Measurements from ENCODE around the gene RBKS. TPM values are rescaled to one million over a fixed set of nuclear protein-coding genes. Genes with fewer than 3 reads are reported as not detected.
A peak's percentile ranks its signal among the peaks of the same experiment; 100 is the strongest.

Gene RBKS
- total and polyA plus RNA-seq, 2 of the 13 experiments (the other 11 are each of a cell fraction or from before 2014, with no cell fraction given) = 7.7 to 8.3 TPM

GRCh38 chr2:27890146-27890923, at the start of gene RBKS, which contains the start of gene BABAM2 (continued):
- peak; percentile 91 for TF ChIP-seq ZGPAT (CRISPR knock-in tag; IDR thresholded peaks at IDR 0.05)
- peak; percentile 93 for TF ChIP-seq ZNF142 (CRISPR knock-in tag; IDR thresholded peaks at IDR 0.05)
- TF ChIP-seq HMGXB4 (CRISPR knock-in tag; IDR thresholded peaks at IDR 0.05; ENCODE audit: borderline replicate concordance in 1 of 2, low read depth in 1 of 2) = peak; percentile 93
- TF ChIP-seq ZNF883 (CRISPR knock-in tag; IDR thresholded peaks at IDR 0.05; ENCODE audit: not compliant biosample characterization) = peak; percentile 92
- TF ChIP-seq ZEB1 (IDR thresholded peaks at IDR 0.05; ENCODE audit: insufficient replicate concordance, low read depth) = peak; percentile 61
- no peak; the same call in 1 of the 2 replicates for TF ChIP-seq SP2 (CRISPR knock-in tag; IDR thresholded peaks at IDR 0.05)
- TF ChIP-seq RBFOX2 (IDR thresholded peaks at IDR 0.05; ENCODE audit: low read depth, low read length) = peak; percentile 80
- peak; percentile 83; the same call in 1 of the 2 replicates for TF ChIP-seq SAFB2 (CRISPR knock-in tag; IDR thresholded peaks at IDR 0.05; ENCODE audit: borderline replicate concordance, low read depth)
- TF ChIP-seq TEAD3 (CRISPR knock-in tag; optimal IDR thresholded peaks at IDR 0.05; ENCODE audit: borderline replicate concordance) = peak; percentile 18
- no peak for TF ChIP-seq KLF6 (CRISPR knock-in tag; IDR thresholded peaks at IDR 0.05)
- 0 out of 2 replicates have a peak, but pooled peaks have one; percentile 82 for TF ChIP-seq HIVEP1 (CRISPR knock-in tag; IDR thresholded peaks at IDR 0.05)
- peak in 1 of 2 experiments; percentile 79; a peak in 1 of 4 replicates for TF ChIP-seq KLF16 (CRISPR knock-in tag; IDR thresholded peaks at IDR 0.05)
- TF ChIP-seq ZNF362 (CRISPR knock-in tag; IDR thresholded peaks at IDR 0.05; ENCODE audit: borderline replicate concordance) = peak; percentile 44; the same call in 1 of the 2 replicates
- TF ChIP-seq ZBTB8A (CRISPR knock-in tag; IDR thresholded peaks at IDR 0.05; ENCODE audit: borderline replicate concordance, low read depth) = no peak; the same call in 1 of the 2 replicates
- TF ChIP-seq ZNF775 (CRISPR knock-in tag; IDR thresholded peaks at IDR 0.05; ENCODE audit: borderline replicate concordance) = no peak
- no peak for TF ChIP-seq ZNF749 (CRISPR knock-in tag; IDR thresholded peaks at IDR 0.05; ENCODE audit: borderline replicate concordance)

Measured in HepG2 (cell line).